ENCODE data around the gene AJAP1.
"Not testable (repeated sequence)": the region's sequence is repeated elsewhere in the genome, so short reads cannot be mapped to it uniquely, and the experiment has no call there.

DNA sequence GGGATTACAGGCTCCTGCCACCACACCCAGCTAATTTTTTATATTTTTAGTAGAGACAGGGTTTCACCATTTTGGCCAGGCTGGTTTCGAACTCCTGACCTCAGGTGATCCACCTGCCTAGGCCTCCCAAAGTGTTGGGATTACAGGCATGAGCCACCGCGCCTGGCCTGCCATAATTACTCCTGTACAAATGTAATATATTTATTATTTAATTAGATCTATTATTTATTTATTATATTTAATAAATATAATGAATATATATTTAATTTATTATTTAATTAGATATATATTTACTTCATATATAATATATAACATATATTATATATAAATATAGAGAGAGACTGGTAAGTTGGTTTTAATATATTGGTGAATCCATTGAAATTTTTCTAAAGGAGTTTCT is 35.6 kb upstream of the AJAP1 start:
- TF ChIP-seq TCF12 (IDR thresholded peaks at IDR 0.05; ENCODE audit: low read depth, low read length); POLR2AphosphoS5 (IDR thresholded peaks at IDR 0.05; ENCODE audit: low read depth, low read length); CHD2 (IDR thresholded peaks at IDR 0.05; ENCODE audit: low read length); SP1 (IDR thresholded peaks at IDR 0.05; ENCODE audit: low read depth, low read length); EP300 (IDR thresholded peaks at IDR 0.05; ENCODE audit: borderline replicate concordance in 1 of 2, low read depth in 2 of 2, low read length in 2 of 2); CTBP2 (IDR thresholded peaks at IDR 0.05; ENCODE audit: borderline replicate concordance, insufficient read depth, insufficient read length, low read length); POLR2A (IDR thresholded peaks at IDR 0.05; ENCODE audit: control extremely low read depth in 1 of 2, low read depth in 2 of 2, low read length in 2 of 2); CEBPB (IDR thresholded peaks at IDR 0.05; ENCODE audit: low read depth, low read length); CBX5 (IDR thresholded peaks at IDR 0.05; ENCODE audit: low read depth, low read length); EZH2 (IDR thresholded peaks at IDR 0.05; ENCODE audit: low read depth, low read length, severe bottlenecking); YY1 (IDR thresholded peaks at IDR 0.05; ENCODE audit: low read depth, low read length); TEAD4 (IDR thresholded peaks at IDR 0.05; ENCODE audit: low read depth, low read length): not testable (repeated sequence)
- TF ChIP-seq, protein P1, sequence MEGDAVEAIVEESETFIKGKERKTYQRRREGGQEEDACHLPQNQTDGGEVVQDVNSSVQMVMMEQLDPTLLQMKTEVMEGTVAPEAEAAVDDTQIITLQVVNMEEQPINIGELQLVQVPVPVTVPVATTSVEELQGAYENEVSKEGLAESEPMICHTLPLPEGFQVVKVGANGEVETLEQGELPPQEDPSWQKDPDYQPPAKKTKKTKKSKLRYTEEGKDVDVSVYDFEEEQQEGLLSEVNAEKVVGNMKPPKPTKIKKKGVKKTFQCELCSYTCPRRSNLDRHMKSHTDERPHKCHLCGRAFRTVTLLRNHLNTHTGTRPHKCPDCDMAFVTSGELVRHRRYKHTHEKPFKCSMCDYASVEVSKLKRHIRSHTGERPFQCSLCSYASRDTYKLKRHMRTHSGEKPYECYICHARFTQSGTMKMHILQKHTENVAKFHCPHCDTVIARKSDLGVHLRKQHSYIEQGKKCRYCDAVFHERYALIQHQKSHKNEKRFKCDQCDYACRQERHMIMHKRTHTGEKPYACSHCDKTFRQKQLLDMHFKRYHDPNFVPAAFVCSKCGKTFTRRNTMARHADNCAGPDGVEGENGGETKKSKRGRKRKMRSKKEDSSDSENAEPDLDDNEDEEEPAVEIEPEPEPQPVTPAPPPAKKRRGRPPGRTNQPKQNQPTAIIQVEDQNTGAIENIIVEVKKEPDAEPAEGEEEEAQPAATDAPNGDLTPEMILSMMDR (IDR thresholded peaks at IDR 0.05; ENCODE audit: control extremely low read depth in 1 of 3, insufficient read depth in 1 of 3, low read depth in 1 of 3, low read length in 3 of 3), result not testable (repeated sequence)
- TF ChIP-seq, protein P2, sequence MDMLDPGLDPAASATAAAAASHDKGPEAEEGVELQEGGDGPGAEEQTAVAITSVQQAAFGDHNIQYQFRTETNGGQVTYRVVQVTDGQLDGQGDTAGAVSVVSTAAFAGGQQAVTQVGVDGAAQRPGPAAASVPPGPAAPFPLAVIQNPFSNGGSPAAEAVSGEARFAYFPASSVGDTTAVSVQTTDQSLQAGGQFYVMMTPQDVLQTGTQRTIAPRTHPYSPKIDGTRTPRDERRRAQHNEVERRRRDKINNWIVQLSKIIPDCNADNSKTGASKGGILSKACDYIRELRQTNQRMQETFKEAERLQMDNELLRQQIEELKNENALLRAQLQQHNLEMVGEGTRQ (IDR thresholded peaks at IDR 0.05; ENCODE audit: low read length), result not testable (repeated sequence)

Data from H1 (cell line).